ENCODE measurements around the gene CLHC1.

DNA sequence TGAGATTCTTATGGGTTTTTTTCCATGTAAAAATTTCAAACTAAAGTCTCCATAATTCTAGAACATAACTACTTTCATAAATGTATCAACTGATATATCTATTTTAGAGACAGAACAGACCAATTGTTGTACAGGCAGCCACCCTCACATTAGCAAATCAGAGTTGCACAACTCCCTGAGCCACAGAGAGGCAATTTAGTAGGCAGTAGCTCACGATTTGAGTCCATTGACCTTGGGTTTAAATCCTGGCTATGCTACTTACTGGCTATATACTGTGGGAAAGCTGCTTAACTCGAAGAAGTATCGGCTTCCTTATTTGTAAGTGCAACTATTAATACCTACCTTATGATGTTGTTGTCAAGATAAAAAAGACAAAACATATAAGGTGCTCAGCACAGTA lies 20.7 kb upstream of the CLHC1 start:
- TF ChIP-seq SPI1 (IDR thresholded peaks at IDR 0.05; ENCODE audit: borderline replicate concordance, low read depth), result no peak
- TF ChIP-seq, protein P1, sequence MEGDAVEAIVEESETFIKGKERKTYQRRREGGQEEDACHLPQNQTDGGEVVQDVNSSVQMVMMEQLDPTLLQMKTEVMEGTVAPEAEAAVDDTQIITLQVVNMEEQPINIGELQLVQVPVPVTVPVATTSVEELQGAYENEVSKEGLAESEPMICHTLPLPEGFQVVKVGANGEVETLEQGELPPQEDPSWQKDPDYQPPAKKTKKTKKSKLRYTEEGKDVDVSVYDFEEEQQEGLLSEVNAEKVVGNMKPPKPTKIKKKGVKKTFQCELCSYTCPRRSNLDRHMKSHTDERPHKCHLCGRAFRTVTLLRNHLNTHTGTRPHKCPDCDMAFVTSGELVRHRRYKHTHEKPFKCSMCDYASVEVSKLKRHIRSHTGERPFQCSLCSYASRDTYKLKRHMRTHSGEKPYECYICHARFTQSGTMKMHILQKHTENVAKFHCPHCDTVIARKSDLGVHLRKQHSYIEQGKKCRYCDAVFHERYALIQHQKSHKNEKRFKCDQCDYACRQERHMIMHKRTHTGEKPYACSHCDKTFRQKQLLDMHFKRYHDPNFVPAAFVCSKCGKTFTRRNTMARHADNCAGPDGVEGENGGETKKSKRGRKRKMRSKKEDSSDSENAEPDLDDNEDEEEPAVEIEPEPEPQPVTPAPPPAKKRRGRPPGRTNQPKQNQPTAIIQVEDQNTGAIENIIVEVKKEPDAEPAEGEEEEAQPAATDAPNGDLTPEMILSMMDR (IDR thresholded peaks at IDR 0.05; ENCODE audit: insufficient read depth, low read length), result no peak
- TF ChIP-seq, protein P2, sequence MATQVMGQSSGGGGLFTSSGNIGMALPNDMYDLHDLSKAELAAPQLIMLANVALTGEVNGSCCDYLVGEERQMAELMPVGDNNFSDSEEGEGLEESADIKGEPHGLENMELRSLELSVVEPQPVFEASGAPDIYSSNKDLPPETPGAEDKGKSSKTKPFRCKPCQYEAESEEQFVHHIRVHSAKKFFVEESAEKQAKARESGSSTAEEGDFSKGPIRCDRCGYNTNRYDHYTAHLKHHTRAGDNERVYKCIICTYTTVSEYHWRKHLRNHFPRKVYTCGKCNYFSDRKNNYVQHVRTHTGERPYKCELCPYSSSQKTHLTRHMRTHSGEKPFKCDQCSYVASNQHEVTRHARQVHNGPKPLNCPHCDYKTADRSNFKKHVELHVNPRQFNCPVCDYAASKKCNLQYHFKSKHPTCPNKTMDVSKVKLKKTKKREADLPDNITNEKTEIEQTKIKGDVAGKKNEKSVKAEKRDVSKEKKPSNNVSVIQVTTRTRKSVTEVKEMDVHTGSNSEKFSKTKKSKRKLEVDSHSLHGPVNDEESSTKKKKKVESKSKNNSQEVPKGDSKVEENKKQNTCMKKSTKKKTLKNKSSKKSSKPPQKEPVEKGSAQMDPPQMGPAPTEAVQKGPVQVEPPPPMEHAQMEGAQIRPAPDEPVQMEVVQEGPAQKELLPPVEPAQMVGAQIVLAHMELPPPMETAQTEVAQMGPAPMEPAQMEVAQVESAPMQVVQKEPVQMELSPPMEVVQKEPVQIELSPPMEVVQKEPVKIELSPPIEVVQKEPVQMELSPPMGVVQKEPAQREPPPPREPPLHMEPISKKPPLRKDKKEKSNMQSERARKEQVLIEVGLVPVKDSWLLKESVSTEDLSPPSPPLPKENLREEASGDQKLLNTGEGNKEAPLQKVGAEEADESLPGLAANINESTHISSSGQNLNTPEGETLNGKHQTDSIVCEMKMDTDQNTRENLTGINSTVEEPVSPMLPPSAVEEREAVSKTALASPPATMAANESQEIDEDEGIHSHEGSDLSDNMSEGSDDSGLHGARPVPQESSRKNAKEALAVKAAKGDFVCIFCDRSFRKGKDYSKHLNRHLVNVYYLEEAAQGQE (IDR thresholded peaks at IDR 0.05; ENCODE audit: insufficient replicate concordance, low read depth), result no peak
- TF ChIP-seq POLR2AphosphoS5 (IDR thresholded peaks at IDR 0.05; ENCODE audit: low read depth), result no peak

All from HL-60 (cell line).